Mucosa of stomach (tissue), 1 donor: ENCODE data around the gene MACROD1.
"Not testable (repeated sequence)": the region's sequence is repeated elsewhere in the genome, so short reads cannot be mapped to it uniquely, and the experiment has no call there.

Experiments used
- H3K27me3 ChIP-seq: one replicate; pipeline ENCODE4 v1.7.0; 2013; ENCODE audit warnings: mild to moderate bottlenecking, low read length; ENCODE audit not compliant: control insufficient read depth, insufficient read depth
- H3K36me3 ChIP-seq: one replicate; pipeline ENCODE4 v1.7.0; 2013; ENCODE audit warnings: low read length; ENCODE audit not compliant: control insufficient read depth, insufficient read depth
- H3K4me1 ChIP-seq: one replicate; pipeline ENCODE4 v1.7.0; 2013; ENCODE audit warnings: mild to moderate bottlenecking, low read length; ENCODE audit not compliant: control insufficient read depth, insufficient read depth
- H3K4me3 ChIP-seq: one replicate; pipeline ENCODE4 v1.7.0; 2013; ENCODE audit warnings: low read length
- H3K9ac ChIP-seq: one replicate; pipeline ENCODE4 v1.7.0; 2013; ENCODE audit warnings: mild to moderate bottlenecking, low read length, moderate library complexity
- H3K9me3 ChIP-seq: one replicate; pipeline ENCODE4 v1.7.0; 2013; ENCODE audit warnings: mild to moderate bottlenecking, low read length, moderate library complexity; ENCODE audit not compliant: control insufficient read depth
- donor health status: Pancreatic carcinoma.

MACROD1 gene

DNA sequence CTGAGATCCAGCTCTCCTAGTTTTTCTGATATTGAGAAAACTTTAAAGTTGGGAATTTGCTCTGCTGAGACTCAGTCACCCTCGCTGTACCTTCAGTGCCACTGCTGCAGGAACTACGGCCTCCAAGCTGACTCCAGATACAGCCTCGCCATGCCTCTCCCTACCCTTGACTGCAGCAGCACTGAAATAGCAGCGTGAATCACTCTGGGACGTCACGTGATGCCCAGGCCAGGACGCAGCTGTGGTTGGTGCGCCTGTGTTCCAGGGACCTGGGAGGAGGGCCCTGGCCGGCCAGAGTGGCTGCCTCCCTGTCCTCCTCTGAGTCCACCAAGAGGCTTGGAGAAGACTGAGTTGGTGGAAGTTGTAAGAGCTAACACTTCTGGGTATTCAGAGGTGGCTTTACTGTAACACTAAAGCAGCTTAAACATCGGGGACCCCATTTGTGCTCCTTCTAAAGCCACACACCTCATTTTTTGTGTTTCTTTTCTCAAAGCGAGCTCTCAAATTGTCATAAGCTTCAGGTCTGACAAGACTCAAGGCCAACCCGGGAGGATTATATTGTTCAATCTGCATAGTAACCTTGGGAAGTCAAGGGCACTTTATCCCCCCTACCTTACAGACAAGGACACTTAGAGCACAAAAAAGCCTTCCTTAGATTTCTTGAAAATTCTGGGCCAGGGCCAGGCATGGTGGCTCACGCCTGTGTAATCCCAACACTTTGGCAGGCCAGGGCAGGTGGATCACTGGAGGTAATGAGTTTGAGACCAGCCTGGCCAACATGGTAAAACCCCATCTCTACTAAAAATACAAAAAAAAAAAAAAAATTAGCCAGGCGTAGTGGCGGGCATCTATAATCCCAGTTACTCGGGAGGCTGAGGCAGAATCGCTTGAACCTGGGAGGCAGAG, 15.8 kb upstream of the MACROD1 start:
- H3K36me3 ChIP-seq = no peaks in the 10 kb centered on the region
- H3K9me3 ChIP-seq = no peaks in the 10 kb centered on the region
- peaks cover 31% of the 10 kb centered on the region for H3K4me1 ChIP-seq
- H3K4me3 ChIP-seq = no peak overlapping the region
- H3K9ac ChIP-seq = peak overlapping the region; percentile 52
- H3K27me3 ChIP-seq = no peaks in the 10 kb centered on the region

DNA sequence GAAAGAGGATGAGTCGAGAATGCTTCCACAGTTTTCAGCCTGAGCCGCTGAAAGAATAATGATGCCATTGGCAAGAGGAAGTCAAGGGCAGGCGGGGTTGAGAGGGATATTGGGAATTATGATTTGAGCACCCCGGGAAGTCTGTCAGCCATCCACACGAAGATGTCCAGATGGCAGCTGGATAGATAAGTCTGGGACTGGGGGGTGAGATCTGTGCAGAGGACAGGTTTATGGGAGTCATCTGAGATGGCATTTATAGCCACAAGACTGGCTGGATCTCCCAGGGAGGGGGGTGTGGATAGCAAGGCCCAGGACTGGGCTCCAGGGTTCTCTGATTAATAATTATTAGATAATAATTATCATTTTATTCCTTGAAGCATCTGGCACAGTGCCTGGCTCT, 15.0 kb upstream of the MACROD1 start:
- Histone ChIP-seq H3K36me3 (no peaks in the 10 kb centered on the region), H3K9ac (peak overlapping the region; percentile 52), H3K27me3 (no peaks in the 10 kb centered on the region), H3K4me1 (peaks cover 31% of the 10 kb centered on the region), H3K9me3 (no peaks in the 10 kb centered on the region), H3K4me3 (no peak overlapping the region)

DNA sequence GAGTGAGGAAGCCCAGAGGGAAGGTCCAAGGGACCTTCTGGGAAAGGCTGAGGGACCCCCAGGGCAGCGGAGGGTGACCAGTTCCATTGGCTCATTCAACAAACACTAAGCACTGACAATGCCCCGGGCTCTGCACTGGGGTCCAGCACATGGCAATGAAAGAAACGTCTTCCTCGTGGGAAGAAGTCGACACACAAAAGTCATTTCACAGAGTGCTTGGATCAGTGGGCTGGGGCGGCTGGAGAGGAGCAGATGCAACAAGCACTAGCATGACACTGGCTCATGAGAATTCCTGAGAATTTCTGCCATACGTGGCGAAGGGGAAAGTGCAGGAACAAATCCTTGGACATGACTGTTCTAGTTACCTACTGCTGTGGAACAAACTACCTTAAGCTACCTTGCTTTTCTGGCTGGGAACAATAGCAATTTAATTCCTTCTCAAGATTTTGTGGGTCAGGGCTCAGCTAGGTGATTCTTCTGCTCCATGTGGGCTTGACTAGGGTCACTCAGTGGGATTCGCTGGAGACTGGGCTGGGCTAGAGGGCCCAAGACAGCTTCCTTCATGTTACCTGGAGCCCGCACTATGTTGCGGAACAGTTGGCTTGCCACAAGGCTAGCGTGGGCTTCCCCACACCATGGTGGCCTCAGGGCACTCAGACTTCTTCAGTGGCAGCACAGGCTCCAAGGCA, 13.2 kb upstream of the MACROD1 start:
- Histone ChIP-seq H3K9ac (no peak overlapping the region), H3K36me3 (no peaks in the 10 kb centered on the region), H3K9me3 (no peaks in the 10 kb centered on the region), H3K4me1 (peaks cover 21% of the 10 kb centered on the region), H3K27me3 (no peaks in the 10 kb centered on the region), H3K4me3 (no peak overlapping the region)

DNA sequence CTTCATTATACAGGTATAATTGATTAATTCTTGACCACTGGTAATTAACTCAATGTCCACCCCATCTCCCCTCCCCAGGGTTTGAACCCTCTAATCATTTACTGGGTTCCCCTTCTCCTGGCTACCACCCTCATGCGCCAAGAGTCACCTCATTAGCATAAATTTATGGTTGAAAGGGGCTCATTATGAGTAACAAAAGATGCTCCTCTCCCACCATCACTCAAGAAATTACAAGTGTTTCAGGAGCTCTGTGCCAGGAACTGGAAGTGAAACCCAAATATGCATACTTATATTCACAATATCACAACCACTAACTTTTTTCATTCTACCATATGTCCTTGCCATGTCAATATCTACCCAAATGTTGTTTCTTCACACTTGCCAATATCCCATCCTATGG, 12.3 kb upstream of the MACROD1 start:
- Histone ChIP-seq H3K9me3 (no peaks in the 10 kb centered on the region), H3K4me3 (no peak overlapping the region), H3K27me3 (no peaks in the 10 kb centered on the region), H3K9ac (no peak overlapping the region), H3K36me3 (no peaks in the 10 kb centered on the region), H3K4me1 (peaks cover 16% of the 10 kb centered on the region)

DNA sequence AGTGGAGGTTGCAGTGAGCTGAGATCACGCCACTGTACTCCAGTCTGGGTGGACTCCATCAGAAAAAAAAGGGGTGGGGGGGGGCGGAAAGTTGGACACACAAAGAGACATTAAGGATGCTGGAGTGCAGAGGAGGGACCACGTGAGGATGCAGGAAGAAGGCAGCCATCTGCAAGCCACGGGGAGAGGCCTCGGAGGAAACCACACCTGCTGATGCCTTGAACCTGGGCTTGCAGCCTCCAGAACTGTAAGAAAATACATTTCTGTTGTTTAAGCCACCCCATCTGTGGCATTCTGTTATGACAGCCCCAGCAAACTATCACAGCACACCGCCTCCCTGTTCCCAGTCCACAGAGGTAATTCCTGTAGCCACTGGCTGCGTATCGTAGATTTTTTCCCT, 10.8 kb upstream of the MACROD1 start:
- Histone ChIP-seq H3K36me3 (no peaks in the 10 kb centered on the region), H3K9me3 (no peaks in the 10 kb centered on the region), H3K4me1 (peaks cover 13% of the 10 kb centered on the region), H3K9ac (no peak overlapping the region), H3K27me3 (no peaks in the 10 kb centered on the region), H3K4me3 (no peak overlapping the region)

DNA sequence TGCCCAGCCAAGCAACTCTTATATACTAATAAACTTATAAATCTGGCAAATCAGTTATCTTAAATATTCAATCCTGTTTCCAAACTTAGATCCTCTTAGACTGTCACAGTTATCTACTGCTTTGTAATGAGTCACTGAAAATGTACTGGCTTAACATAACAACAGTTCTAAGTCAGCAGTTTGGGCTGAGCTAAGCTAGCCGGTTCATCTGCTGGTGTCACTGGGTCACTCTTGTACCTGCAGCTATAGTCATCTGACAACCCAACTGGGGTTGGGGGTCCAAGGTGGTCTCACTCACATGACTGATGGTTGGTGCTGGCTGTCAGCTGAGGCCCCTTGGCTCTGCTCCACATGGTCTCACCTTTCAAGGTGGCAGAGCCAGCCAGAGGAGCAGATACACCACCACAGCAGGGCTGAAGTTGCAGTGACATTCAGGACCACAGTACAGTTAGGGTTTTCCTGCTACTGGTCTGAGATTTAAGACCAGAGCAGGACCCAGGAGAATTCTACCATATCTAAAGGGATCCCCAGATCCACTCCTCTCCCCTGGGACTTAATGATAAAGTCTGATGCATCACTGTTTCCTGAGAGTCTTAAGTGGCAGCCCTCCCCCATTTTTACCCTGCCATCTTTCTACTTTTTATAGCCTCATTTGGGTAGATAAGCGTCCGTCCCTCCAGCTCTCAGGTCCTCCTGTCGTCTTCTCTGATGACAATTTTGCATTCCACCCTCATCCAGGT, 7.9 kb upstream of the MACROD1 start:
- Histone ChIP-seq H3K9ac (no peak overlapping the region), H3K36me3 (no peaks in the 10 kb centered on the region), H3K4me1 (no peaks in the 10 kb centered on the region), H3K27me3 (no peaks in the 10 kb centered on the region), H3K4me3 (no peak overlapping the region), H3K9me3 (no peaks in the 10 kb centered on the region)

DNA sequence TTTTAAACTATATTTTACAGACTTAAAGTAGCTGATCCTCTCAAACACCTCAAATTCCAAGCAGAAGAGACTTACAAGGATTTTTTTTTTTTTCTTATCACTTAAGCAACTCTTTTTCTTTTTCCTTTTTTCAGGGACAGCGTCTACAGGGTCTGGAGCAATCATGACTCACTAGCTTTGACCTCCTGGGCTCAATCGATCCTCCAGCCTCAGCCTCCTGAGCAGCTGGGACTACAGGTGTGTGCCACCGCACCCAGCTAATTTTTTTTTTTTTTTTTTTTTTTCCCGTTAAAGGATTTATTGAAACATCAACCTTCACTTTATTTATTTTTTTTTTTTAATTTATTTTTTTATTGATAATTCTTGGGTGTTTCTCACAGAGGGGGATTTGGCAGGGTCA, 4.5 kb upstream of the MACROD1 start:
- Histone ChIP-seq H3K27me3 (no peaks in the 10 kb centered on the region), H3K36me3 (no peaks in the 10 kb centered on the region), H3K4me3 (no peak overlapping the region), H3K9ac (no peak overlapping the region), H3K9me3 (no peaks in the 10 kb centered on the region), H3K4me1 (peaks cover 5% of the 10 kb centered on the region)

DNA sequence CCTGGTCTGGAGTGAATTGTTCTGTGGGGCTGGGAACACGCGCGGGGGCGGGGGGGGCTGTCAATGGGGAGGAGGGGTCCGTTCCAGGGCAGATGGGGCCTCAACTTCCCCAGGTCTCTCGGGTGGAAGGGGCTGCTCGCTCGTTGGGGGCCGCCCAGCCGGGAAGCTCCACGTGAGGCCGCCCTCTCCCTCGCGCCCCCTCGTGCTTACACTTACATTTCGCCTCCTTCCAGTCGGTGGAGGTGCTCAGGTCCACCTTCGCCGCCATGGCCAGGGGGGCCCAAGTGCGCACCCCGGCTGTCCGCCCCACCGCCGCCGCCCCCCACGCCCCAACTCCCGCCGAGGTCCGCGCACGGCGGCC, 452 bp downstream of the MACROD1 start:
- no peaks in the 10 kb centered on the region for H3K27me3 ChIP-seq
- peaks cover 16% of the 10 kb centered on the region for H3K4me1 ChIP-seq
- H3K4me3 ChIP-seq = peak overlapping the region; percentile 47
- no peaks in the 10 kb centered on the region for H3K9me3 ChIP-seq
- H3K36me3 ChIP-seq = no peaks in the 10 kb centered on the region
- peak overlapping the region; percentile 25 for H3K9ac ChIP-seq

DNA sequence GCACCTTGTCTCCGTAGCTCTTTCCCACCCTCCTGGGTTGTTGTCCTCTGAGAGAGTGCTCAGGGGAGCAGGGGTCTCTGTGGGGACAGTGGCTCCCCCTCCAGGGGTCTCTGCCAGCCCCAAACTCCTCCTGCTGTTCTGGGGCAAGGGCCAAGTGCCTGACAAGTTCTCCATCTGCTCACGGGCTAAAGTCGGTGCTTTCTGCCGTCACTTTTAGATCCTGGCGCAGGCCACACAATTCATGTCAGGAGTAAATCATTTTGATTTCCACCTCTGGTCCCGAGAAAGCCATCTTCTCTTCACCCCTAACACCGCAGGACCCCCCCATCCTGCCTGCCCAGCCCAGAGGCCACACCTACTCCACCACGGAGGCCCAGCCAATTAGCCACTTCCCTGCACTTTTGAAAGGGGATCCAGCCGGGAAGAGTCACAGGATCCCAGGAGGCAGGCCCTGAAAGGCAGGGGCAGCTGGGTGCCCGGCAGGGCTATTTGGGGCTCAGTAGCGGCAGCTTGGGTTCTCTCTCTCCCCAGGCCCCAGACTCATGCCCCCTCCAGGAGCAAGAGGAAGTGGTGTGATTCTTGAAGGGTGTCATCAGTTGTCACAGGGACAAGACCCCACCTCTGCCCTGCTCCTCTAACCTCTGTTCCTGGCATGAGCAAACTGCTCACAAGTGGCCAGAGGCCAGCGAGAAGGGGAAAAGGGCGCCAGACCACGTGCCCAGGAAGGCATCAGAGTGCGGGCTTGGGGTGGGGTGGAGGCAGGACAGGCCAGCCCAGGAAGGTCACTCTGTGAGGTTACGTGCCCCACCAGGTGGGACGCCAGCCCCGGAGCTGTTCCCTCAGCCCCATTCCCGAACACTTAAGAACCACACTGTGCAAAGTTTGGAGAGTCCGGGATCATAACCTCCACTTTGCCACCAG, 1.3 kb downstream of the MACROD1 start:
- Histone ChIP-seq H3K4me3 (peak overlapping the region; percentile 47), H3K36me3 (no peaks in the 10 kb centered on the region), H3K4me1 (peaks cover 16% of the 10 kb centered on the region), H3K9ac (peak overlapping the region; percentile 25), H3K9me3 (no peaks in the 10 kb centered on the region), H3K27me3 (no peaks in the 10 kb centered on the region)

DNA sequence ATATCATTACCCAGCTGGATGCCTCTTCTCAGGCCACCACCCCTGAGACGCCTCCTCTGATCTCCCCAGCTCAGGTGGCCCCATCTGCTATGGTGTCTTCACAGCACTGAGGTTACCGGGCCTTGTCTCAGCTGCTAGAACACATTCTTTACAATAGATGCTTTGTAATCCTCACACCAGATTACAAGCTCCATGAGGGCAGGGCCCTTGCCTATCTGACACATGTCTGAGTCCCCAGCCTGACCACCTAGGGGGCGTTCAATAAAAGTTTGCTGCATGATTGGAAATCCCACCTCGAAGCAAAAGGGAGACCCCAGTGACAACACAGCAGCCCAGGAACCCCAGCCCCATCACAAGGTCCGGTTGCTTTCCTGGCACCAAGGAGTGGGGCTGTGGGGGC, 2.0 kb downstream of the MACROD1 start:
- H3K9me3 ChIP-seq = no peaks in the 10 kb centered on the region
- no peak overlapping the region for H3K4me3 ChIP-seq
- no peak overlapping the region for H3K9ac ChIP-seq
- no peaks in the 10 kb centered on the region for H3K27me3 ChIP-seq
- peaks cover 16% of the 10 kb centered on the region for H3K4me1 ChIP-seq
- H3K36me3 ChIP-seq = no peaks in the 10 kb centered on the region

DNA sequence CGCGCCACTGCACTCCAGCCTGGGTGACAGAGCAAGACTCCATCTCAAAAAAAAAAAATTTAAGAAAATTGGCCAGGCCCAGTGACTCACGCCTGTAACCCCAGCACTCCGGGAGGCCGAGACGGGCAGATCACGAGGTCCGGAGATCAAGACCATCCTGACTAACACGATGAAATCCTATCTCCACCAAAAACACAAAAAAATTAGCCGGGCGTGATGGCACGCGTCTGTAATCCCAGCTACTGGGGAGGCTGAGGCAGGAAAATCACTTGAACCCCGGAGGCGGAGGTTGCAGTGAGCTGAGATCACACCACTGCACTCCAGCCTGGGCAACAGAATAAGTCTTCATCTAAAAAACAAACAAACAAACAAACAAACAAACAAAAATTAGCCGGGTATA, 3.1 kb downstream of the MACROD1 start:
- peaks cover 16% of the 10 kb centered on the region for H3K4me1 ChIP-seq
- not testable (repeated sequence) for H3K9ac ChIP-seq, H3K27me3 ChIP-seq, H3K9me3 ChIP-seq, H3K36me3 ChIP-seq, H3K4me3 ChIP-seq
